Measurements from ENCODE around the gene RHPN2. TPM values are rescaled to one million over a fixed set of nuclear protein-coding genes. Genes with fewer than 3 reads are reported as not detected.
"Not testable (repeated sequence)": the region's sequence is repeated elsewhere in the genome, so short reads cannot be mapped to it uniquely, and the experiment has no call there.

RHPN2 gene
- total RNA-seq, 8 experiments from 2014 or later: 5.7 to 65.7 (median 9.5) TPM

DNA sequence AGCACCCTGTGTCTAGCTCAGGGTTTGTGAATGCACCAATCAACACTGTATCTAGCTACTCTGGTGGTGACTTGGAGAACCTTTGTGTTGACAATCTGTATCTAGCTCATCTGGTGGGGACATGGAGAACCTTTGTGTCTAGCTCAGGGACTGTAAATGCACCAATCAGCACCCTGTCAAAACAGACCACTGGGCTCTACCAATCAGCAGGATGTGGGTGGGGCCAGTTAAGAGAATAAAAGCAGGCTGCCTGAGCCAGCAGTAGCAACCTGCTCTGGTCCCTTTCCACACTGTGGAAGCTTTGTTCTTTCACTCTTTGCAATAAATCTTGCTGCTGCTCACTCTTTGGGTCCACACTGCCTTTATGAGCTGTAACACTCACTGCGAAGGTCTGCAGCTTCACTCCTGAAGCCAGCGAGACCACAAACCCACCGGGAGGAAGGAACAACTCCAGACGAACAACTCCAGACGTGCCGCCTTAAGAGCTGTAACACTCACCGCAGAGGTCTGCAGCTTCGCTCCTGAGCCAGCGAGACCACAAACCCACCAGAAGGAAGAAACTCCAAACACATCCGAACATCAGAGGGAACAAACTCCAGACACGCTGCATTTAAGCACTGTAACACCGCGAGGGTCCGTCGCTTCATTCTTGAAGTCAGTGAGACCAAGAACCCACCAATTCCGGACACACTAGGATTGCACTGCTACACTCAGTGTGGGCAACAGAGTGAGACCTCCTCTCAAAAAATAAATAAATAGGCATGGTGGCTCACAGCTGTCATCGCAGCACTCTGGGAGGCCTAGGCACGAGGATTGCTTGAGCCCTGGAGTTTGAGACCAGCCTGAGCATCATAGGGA is 27.3 kb downstream of the RHPN2 start:
- H3K4me1 ChIP-seq (replicated peaks in 1 of 2): peaks cover 0 to 14% of the 10 kb centered on the region in 2 donors
- in situ Hi-C loops (cut with MboI; ENCODE audit: low pct_unique_long_range_greater_than_20kb in 2 of 9, low sequenced_read_pairs in 9 of 9, unreplicated experiment in 9 of 9); ATAC-seq (replicated peaks in 6 of 8); H3K4me3 ChIP-seq; H3K27ac ChIP-seq: not testable (repeated sequence)
- 86 to 100% (median 99%) methylated on average over 1 to 5 of the region's 18 CpGs; no CpG with 5 or more reads in 4 of the 10 experiments for WGBS, 10 experiments

DNA sequence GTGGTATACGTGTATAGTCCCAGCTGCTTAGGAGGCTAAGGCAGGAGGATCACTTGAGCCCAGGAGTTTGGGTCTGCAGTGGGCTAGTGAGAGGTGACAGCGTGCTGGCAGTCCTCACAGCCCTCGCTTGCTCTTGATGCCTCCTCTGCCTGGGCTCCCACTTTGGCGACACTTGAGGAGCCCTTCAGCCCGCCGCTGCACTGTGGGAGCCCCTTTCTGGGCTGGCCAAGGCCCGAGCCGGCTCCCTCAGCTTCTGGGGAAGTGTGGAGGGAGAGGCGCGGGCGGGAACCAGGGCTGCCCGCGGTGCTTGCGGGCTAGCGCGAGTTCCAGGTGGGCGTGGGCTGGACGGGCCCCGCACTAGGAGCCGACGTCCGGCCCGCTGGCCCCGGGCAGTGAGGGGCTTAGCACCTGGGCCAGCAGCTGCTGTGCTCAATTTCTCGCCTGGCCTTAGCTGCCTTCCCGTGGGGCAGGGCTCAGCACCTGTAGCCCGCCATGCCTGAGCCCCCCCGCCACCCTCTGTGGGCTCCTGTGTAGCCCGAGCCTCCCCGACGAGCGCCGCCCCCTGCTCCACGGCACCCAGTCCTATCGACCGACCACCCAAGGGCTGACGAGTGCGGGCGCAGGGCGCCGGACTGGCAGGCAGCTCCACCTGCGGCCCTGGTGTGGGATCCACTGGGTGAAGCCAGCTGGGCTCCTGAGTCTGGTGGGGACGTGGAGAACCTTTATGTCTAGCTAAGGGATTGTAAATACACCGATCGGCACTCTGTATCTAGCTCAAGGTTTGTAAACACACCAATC is 28.1 kb downstream of the RHPN2 start:
- in situ Hi-C loops (cut with MboI; ENCODE audit: low pct_unique_long_range_greater_than_20kb in 2 of 9, low sequenced_read_pairs in 9 of 9, unreplicated experiment in 9 of 9); ATAC-seq (replicated peaks in 6 of 8); H3K27ac ChIP-seq; H3K4me3 ChIP-seq: not testable (repeated sequence)
- 17 to 100% (median 83%) methylated on average over 1 to 5 of the region's 45 CpGs; no CpG with 5 or more reads in 3 of the 10 experiments for WGBS, 10 experiments
- H3K4me1 ChIP-seq (replicated peaks in 1 of 2): peaks cover 0 to 11% of the 10 kb centered on the region in 2 donors

DNA sequence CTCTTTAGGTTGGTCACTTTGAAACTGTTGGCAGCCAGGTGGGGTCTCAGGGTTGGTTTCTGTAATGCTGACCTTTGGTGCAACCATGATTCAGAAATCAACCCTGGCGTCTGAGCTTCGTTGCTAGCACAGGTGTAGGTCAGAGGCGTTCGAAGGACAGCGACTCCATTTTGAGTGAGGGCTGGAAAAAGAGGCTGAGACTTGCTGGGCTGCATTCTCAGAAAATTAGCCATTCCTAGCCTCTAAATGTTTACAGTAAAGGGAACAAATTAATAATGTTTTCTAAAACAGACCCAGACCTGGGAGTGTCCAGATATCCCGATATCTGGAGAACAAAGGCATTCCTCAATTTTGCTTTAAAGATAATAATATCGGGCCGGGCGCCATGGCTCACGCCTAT is 29.2 kb downstream of the RHPN2 start:
- 17 to 100% (median 100%) methylated on average over 1 to 5 of the region's 10 CpGs; no CpG with 5 or more reads in 3 of the 10 experiments for WGBS, 10 experiments
- Histone ChIP-seq H3K27ac (no peak overlapping the region), H3K4me3 (no peak overlapping the region), H3K4me1 (replicated peaks in 1 of 2) (peaks cover 0 to 4% of the 10 kb centered on the region in 2 donors)
- in situ Hi-C loops (cut with MboI; ENCODE audit: low pct_unique_long_range_greater_than_20kb in 2 of 9, low sequenced_read_pairs in 9 of 9, unreplicated experiment in 9 of 9): no loop called here
- no peak for ATAC-seq (replicated peaks in 6 of 8)

DNA sequence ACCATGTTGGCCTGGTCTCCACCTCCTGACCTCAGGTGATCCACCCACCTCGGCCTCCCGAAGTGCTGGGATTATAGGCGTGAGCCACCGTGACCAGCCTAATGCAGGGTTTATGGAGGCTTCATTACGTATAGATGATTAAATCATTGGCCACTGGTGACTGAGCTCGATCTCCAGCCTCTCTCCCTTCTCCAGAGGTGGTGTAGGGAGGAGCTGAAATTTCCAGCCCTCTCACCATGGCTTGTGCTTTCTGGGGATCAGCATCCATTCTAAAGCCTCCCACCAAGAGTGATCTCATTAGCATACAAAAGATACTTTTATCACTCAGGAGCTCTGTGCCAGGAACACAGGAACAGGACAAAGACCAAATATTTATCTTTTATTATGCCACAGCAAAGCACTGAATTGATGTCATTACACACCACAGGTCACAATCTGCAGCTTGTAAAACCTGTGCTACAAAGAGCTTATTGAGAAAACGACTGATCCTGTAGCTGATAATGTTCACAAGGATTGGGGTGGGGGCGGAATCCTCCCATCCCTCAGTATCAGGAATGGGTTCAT is 32.4 kb downstream of the RHPN2 start:
- in situ Hi-C loops (cut with MboI; ENCODE audit: low pct_unique_long_range_greater_than_20kb in 2 of 9, low sequenced_read_pairs in 9 of 9, unreplicated experiment in 9 of 9): no loop called here
- WGBS, 10 experiments: 20 to 100% (median 82%) methylated on average over 1 to 6 of the region's 8 CpGs
- Histone ChIP-seq H3K27ac (no peak overlapping the region), H3K4me3 (no peak overlapping the region), H3K4me1 (replicated peaks in 1 of 2) (no peaks in the 10 kb centered on the region)
- peak in 1 of 8 experiments; percentile 29 for ATAC-seq (replicated peaks in 6 of 8)

DNA sequence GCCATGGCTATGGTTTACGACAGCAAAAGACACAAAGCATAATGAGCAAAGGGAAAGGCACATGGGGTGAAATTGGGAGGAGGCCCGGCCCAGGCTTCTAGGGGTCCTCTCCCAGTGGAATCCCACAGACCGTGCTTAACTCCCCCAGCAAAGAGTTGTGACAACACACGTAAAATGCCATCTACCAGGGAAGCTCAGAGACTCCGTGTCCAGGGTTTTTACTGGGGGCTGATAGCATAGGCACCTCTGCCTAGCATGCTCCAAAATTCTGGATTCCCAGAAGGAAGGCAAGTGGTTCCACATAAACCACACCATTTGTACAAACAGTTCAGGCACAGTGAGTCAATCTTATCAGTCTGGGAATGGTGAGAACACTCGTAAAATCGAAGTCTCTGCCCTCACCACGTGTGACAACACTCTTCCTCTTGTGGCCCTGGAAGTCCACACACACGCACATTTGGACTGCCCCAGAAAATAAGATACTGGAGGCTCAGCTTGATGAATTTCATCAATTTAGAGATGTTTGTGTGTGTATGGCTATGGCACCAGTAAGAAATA is 34.9 kb downstream of the RHPN2 start:
- 34 to 100% (median 91%) methylated on average over 2 to 6 of the region's 9 CpGs; no CpG with 5 or more reads in 3 of the 10 experiments for WGBS, 10 experiments
- H3K4me3 ChIP-seq: no peak overlapping the region
- no peak overlapping the region for H3K27ac ChIP-seq
- no peaks in the 10 kb centered on the region for H3K4me1 ChIP-seq (replicated peaks in 1 of 2)
- no peak for ATAC-seq (replicated peaks in 6 of 8)
- in situ Hi-C loops (cut with MboI; ENCODE audit: low pct_unique_long_range_greater_than_20kb in 2 of 9, low sequenced_read_pairs in 9 of 9, unreplicated experiment in 9 of 9): no loop called here

DNA sequence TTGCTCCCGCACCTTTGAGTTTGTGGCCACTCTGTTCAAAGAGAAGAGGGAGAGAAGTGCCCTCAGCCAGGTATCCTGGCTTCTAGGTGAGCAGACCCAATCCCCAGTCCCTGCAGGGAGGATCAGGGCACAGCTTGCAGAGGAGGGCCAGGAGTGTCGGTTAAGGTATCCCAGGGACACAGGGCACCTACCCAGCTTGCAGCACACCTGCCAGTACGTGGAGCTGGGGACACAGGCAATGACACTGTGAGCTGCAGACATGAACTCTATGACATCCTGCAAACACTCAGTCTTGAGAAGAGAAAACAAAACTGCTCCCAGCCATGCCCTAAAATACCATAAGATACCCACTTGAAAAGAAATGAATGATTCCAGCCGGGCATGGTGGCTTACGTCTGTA is 38.1 kb downstream of the RHPN2 start:
- H3K4me1 ChIP-seq (replicated peaks in 1 of 2); in situ Hi-C loops (cut with MboI; ENCODE audit: low pct_unique_long_range_greater_than_20kb in 2 of 9, low sequenced_read_pairs in 9 of 9, unreplicated experiment in 9 of 9); H3K4me3 ChIP-seq; H3K27ac ChIP-seq; ATAC-seq (replicated peaks in 6 of 8): not testable (repeated sequence)
- 0 to 100% (median 100%) methylated on average over 1 to 3 of the region's 5 CpGs; no CpG with 5 or more reads in 7 of the 10 experiments for WGBS, 10 experiments

DNA sequence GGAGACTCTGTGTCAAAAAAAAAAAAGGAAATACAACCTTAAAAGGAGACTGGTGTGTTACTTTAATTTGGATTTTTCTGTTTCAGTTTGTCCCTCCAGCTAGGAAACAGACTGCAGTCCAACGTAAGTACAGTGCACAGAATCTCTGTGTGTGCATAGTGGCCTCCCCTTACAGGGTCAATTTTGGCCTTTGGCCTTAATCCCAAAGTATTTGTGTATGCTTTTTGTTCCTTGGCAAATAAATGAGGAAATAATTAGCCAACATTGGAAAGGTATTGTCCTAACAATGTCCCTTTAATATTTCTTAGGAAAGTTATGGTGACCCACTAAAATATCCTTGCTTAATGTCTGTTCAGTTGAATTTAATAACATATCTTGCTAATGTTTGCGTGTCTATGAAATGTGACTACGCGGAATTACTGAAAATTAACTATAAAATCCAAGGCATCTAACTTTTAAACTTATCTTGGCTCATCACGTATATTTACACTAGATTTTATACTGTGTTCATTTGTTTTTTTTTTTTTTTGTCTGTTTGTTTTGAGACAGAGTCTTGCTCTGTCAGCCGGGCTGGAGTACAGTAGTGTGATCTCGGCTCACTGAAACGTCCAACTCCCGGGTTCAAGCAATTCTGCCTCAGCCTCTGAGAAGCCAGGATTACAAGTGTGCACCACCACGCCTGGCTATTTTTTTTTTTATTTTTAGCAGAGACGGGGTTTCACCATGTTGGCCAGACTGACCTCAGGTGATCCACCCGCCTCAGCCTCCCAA is 39.0 kb downstream of the RHPN2 start:
- in situ Hi-C loops (cut with MboI; ENCODE audit: low pct_unique_long_range_greater_than_20kb in 2 of 9, low sequenced_read_pairs in 9 of 9, unreplicated experiment in 9 of 9); H3K4me3 ChIP-seq; ATAC-seq (replicated peaks in 6 of 8); H3K4me1 ChIP-seq (replicated peaks in 1 of 2); H3K27ac ChIP-seq: not testable (repeated sequence)
- 78 to 100% (median 94%) methylated on average over 1 to 8 of the region's 12 CpGs for WGBS, 10 experiments

DNA sequence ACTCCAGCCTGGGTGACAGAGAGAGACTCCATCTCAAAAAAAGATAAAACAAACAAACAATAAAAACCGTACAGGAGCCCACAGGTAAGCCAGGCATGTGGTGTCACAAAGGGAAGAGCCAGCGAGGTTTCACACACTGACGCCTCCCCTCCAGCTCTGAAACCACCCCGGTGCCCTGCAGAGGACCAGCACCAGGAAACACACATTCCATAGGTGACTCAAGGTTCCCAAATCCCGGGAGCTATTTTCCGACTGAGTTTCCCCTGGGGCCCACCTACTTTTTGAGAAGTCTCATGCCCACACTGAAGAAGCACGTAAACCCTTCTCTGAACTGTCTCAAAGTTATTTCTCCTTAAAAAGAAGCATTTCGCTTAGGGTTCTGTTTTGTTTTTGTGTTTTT is 40.3 kb downstream of the RHPN2 start:
- in situ Hi-C loops (cut with MboI; ENCODE audit: low pct_unique_long_range_greater_than_20kb in 2 of 9, low sequenced_read_pairs in 9 of 9, unreplicated experiment in 9 of 9): no loop called here
- WGBS, 10 experiments: 33 to 100% (median 97%) methylated on average over 1 to 5 of the region's 8 CpGs; no CpG with 5 or more reads in 3 of the 10 experiments
- H3K27ac ChIP-seq: no peak overlapping the region

DNA sequence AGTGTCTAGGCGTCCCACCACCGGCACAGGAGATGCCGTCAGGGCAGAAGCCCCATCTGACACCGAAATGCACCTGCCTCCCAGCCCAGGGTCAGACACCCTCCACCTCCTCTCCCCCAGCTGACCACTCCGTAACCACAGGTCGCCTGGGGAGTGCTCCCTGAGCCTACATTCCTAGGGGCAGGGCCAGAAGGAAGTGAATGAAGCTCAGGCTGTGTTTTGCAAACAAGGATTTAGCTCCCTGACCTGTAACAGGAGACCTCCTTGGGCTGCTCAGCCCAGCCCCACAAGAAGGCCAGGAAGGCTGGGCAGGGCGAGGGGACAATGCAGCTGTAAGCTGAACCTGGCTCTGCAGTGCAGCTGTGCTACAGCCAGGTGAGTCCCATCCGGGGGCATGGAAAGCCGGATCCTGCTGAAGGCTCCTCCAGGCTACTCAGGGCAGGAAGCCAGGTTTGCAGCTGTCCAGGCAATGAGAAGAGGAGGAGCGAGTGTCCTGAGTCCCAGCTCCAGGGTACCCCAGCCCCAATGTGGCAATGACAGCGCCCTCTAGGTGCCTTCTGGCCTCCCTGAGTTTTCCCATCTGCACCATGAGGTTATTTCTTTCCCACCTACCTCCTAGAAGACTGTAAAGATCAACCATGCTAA is 42.1 kb downstream of the RHPN2 start:
- no peak overlapping the region for H3K27ac ChIP-seq
- ATAC-seq (replicated peaks in 6 of 8): no peak
- WGBS, 10 experiments: 17 to 100% (median 70%) methylated on average over 1 to 7 of the region's 11 CpGs; no CpG with 5 or more reads in 4 of the 10 experiments

More for the DNA sequence above, 40.3 kb downstream of the RHPN2 start:
- H3K4me3 ChIP-seq: no peak overlapping the region
- H3K4me1 ChIP-seq (replicated peaks in 1 of 2): no peaks in the 10 kb centered on the region
- no peak for ATAC-seq (replicated peaks in 6 of 8)

DNA sequence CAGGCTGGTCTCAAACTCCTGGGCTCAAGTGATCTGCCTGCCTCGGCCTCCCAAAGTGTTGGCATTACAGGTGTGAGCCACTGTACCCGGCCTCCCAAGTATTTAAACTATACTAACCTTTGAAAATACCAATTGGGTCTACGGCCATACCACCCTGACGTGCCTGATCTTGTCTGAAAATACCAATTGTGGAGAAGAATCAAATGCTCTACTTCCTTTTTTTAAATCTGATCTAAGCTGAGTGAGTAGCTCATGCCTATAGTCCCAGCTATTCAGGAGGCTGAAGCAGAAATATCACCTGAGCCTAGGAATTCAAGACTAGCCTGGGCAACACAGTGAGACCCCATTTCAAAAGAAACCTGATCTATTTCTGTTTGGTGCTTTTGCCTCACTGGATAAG is 53.8 kb downstream of the RHPN2 start:
- ATAC-seq (replicated peaks in 6 of 8); H3K27ac ChIP-seq; H3K4me1 ChIP-seq (replicated peaks in 1 of 2); in situ Hi-C loops (cut with MboI; ENCODE audit: low pct_unique_long_range_greater_than_20kb in 2 of 9, low sequenced_read_pairs in 9 of 9, unreplicated experiment in 9 of 9); H3K4me3 ChIP-seq: not testable (repeated sequence)
- WGBS, 10 experiments: 76 to 100% (median 100%) methylated on average over 1 to 4 of the region's 4 CpGs; no CpG with 5 or more reads in 2 of the 10 experiments

More for the DNA sequence above, 42.1 kb downstream of the RHPN2 start:
- in situ Hi-C loops (cut with MboI; ENCODE audit: low pct_unique_long_range_greater_than_20kb in 2 of 9, low sequenced_read_pairs in 9 of 9, unreplicated experiment in 9 of 9): no loop called here
- Histone ChIP-seq H3K4me3 (no peak overlapping the region), H3K4me1 (replicated peaks in 1 of 2) (no peaks in the 10 kb centered on the region)

DNA sequence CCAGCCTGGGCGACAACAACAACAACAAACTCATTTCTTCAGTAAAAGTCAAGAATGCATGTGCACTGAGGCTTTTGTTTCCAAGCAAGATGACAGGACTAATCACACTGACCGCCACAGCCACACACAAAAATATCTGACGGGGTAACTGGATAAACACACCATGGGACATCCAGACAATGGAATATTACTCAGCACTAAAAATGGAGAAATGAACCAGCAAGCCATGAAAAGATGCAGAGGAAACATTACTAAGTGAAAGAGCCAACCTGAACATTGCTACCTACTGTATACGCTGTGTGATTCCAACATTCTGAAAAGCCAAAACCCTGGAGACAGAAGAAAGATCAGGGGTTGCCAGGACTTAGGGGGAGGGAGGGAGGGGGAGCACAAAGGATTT is 56.0 kb downstream of the RHPN2 start:
- H3K27ac ChIP-seq: no peak overlapping the region
- WGBS, 10 experiments: 80 to 100% (median 95%) methylated on average over 1 to 4 of the region's 4 CpGs; no CpG with 5 or more reads in 5 of the 10 experiments
- H3K4me1 ChIP-seq (replicated peaks in 1 of 2): no peaks in the 10 kb centered on the region
- in situ Hi-C loops (cut with MboI; ENCODE audit: low pct_unique_long_range_greater_than_20kb in 2 of 9, low sequenced_read_pairs in 9 of 9, unreplicated experiment in 9 of 9): no loop called here
- ATAC-seq (replicated peaks in 6 of 8): no peak
- H3K4me3 ChIP-seq: no peak overlapping the region

DNA sequence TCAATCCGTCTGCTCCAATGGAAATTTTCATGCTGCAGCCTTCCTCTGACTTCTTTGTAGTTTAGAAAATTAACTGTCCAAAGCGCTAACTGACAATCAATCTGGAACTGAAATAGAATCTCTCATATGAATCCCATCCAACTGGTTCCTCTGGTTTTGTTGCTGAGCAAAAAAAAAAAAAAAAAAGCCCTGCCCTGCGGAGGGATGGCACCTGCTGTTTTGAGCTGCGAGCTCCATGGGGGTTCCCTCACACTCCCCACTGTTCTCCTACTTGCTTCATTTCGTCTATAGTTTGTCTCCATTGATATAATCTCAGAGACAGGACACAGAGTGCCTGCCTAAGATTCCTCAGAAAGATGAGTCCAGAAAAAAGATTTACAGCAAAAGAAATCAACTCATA is 59.2 kb downstream of the RHPN2 start:
- no peak overlapping the region for H3K27ac ChIP-seq
- ATAC-seq (replicated peaks in 6 of 8): no peak
- in situ Hi-C loops (cut with MboI; ENCODE audit: low pct_unique_long_range_greater_than_20kb in 2 of 9, low sequenced_read_pairs in 9 of 9, unreplicated experiment in 9 of 9): no loop called here
- no peak overlapping the region for H3K4me3 ChIP-seq
- WGBS, 10 experiments: 17 to 100% (median 80%) methylated on average over 1 to 5 of the region's 5 CpGs; no CpG with 5 or more reads in 2 of the 10 experiments
- no peaks in the 10 kb centered on the region for H3K4me1 ChIP-seq (replicated peaks in 1 of 2)

Measured in motor neuron (in vitro differentiated cells).